HCT116 (cell line): Measurements from ENCODE around the gene EPB41L5. TPM values are rescaled to one million over a fixed set of nuclear protein-coding genes. Genes with fewer than 3 reads are reported as not detected.

Source experiments
- ATAC-seq: fragments of 200-7000 bp; cut with Tn5 transposase; 2 replicates; pipeline ENCODE4 v1.9.1; 2020; ENCODE audit warnings: mild to moderate bottlenecking, moderate library complexity
- BruUV-seq: library from RNA; stranded (reverse); fragments of 400-500 nt; replicated peaks from 2 replicates; lab custom pipeline; 2021; lab: Mats Ljungman, UMichigan
- CTCF ChIA-PET: fragments of 300-600 bp; sonication (Branson Sonifier 250); formaldehyde crosslinking; loops from one replicate; lab custom pipeline; 2021; ENCODE audit warnings: antibody characterized with exemption; lab: Charles Lee
- POLR2A ChIA-PET: fragments of 300-600, 350-600 bp; sonication (Branson Sonifier 250); formaldehyde crosslinking; loops from one replicate; lab custom pipeline; 2021; ENCODE audit warnings: antibody characterized with exemption; lab: Charles Lee
- RAD21 ChIA-PET, 2 experiments: fragments of 300-600 bp; sonication (Branson Sonifier 250); formaldehyde crosslinking; loops; one replicate each; lab custom pipeline; 2023; ENCODE audit warnings: low total read pairs in 2 of 2; ENCODE audit not compliant: uncharacterized antibody in 2 of 2, unreplicated experiment in 2 of 2, low non-redundant PET in 1 of 2; lab: Charles Lee
- DNase-seq: peaks from one replicate; pipeline ENCODE4 v3.0.0-alpha.2; 2010; ENCODE audit warnings: low read depth, low spot score
- H2AFZ ChIP-seq: fragments of 200-600 bp; shearing (Covaris generic), sonication (generic); 2 replicates; pipeline ENCODE4 v1.6.1; 2017; ENCODE audit warnings: low read depth, mixed run types, mixed read lengths, antibody characterized with exemption, low read length; ENCODE audit not compliant: poor library complexity, severe bottlenecking
- H3K27ac ChIP-seq: 2 replicates; pipeline ENCODE4 v1.5.1; 2012; ENCODE audit warnings: low read depth, low read length
- H3K27me3 ChIP-seq: fragments of 200-600 bp; sonication (generic); 2 replicates; pipeline ENCODE4 v1.6.1; 2016; ENCODE audit warnings: mixed run types, low read length, mixed read lengths; ENCODE audit not compliant: insufficient read depth
- H3K36me3 ChIP-seq, 2 experiments: fragments of 200-500 bp in 1 of 2; fragments of 200-600 bp in 1 of 2; sonication (Bioruptor generic) in 1 of 2; sonication (generic) in 1 of 2; 2 replicates each; pipeline versions ENCODE4 v1.5.1 to v1.6.1; 2014 to 2016; ENCODE audit warnings: low read length in 2 of 2, inconsistent platforms in 1 of 2, mixed read lengths in 1 of 2, mixed run types in 1 of 2; ENCODE audit not compliant: insufficient read depth in 2 of 2, control insufficient read depth in 1 of 2
- H3K4me1 ChIP-seq, 2 experiments: fragments of 200-600 bp in 1 of 2; sonication (generic) in 1 of 2; 2 replicates each; pipeline versions ENCODE4 v1.5.1 to v1.6.1; 2012 to 2017; ENCODE audit warnings: low read length in 2 of 2, inconsistent platforms in 1 of 2, mild to moderate bottlenecking in 1 of 2, mixed read lengths in 1 of 2, mixed run types in 1 of 2, moderate library complexity in 1 of 2; ENCODE audit not compliant: insufficient read depth in 2 of 2, control insufficient read depth in 1 of 2
- H3K4me2 ChIP-seq: fragments of 200-600 bp; sonication (generic); 2 replicates; pipeline ENCODE4 v1.6.1; 2017; ENCODE audit warnings: mixed run types, low read length, mixed read lengths
- H3K4me3 ChIP-seq, 2 experiments: fragments of 200-600 bp in 1 of 2; sonication (generic) in 1 of 2; replicated peaks in 1 of 2; 2 replicates each; pipeline ENCODE4 v1.5.1; 2011 to 2016; ENCODE audit warnings: low read length in 2 of 2, control low read depth in 1 of 2, low read depth in 1 of 2, mild to moderate bottlenecking in 1 of 2, mixed read lengths in 1 of 2, mixed run types in 1 of 2
- H3K79me2 ChIP-seq: fragments of 200-600 bp; sonication (generic); 2 replicates; pipeline ENCODE4 v1.6.1; 2017; ENCODE audit warnings: mild to moderate bottlenecking, mixed run types, low read length, moderate library complexity, mixed read lengths; ENCODE audit not compliant: insufficient read depth
- H3K9ac ChIP-seq: fragments of 200-600 bp; sonication (generic); 2 replicates; pipeline ENCODE4 v1.6.1; 2016; ENCODE audit warnings: low read length, mixed read lengths
- H3K9me2 ChIP-seq: fragments of 200-600 bp; sonication (generic), shearing (Covaris generic); 2 replicates; pipeline ENCODE4 v1.6.1; 2017; ENCODE audit warnings: mixed run types, mild to moderate bottlenecking, moderate library complexity; ENCODE audit not compliant: insufficient read depth
- H3K9me3 ChIP-seq, 2 experiments: fragments of 200-500 bp in 1 of 2; fragments of 200-600 bp in 1 of 2; sonication (Bioruptor generic) in 1 of 2; sonication (generic) in 1 of 2; 2 replicates each; pipeline ENCODE4 v1.6.1; 2014 to 2017; ENCODE audit warnings: low read length in 2 of 2, mixed read lengths in 2 of 2, inconsistent platforms in 1 of 2, low read depth in 1 of 2, mild to moderate bottlenecking in 1 of 2, mixed run types in 1 of 2, moderate library complexity in 1 of 2; ENCODE audit not compliant: control insufficient read depth in 1 of 2, insufficient read depth in 1 of 2
- H4K20me1 ChIP-seq: fragments of 200-600 bp; sonication (generic), shearing (Covaris generic); 2 replicates; pipeline ENCODE4 v1.6.1; 2017; ENCODE audit warnings: mixed run types, mild to moderate bottlenecking, moderate library complexity; ENCODE audit not compliant: insufficient read depth
- ATF3 ChIP-seq: IDR thresholded peaks from 2 replicates; pipeline ENCODE4 v1.6.1; 2012
- CBX3 ChIP-seq: IDR thresholded peaks from 2 replicates; pipeline ENCODE4 v1.6.1; 2012; ENCODE audit warnings: low read depth
- CEBPB ChIP-seq: IDR thresholded peaks from 2 replicates; pipeline ENCODE4 v1.6.1; 2012; ENCODE audit warnings: low read depth
- CTCF ChIP-seq, 3 experiments: fragments of 200-600 bp in 1 of 3; sonication (generic) in 1 of 3; IDR thresholded peaks in 2 of 3; conservative IDR thresholded peaks in 1 of 3; 2 replicates each; pipeline ENCODE4 v1.5.1; 2012 to 2017; ENCODE audit warnings: low read depth in 2 of 3, low read length in 2 of 3, antibody characterized with exemption in 1 of 3, borderline replicate concordance in 1 of 3, control low read depth in 1 of 3, mild to moderate bottlenecking in 1 of 3, mixed read lengths in 1 of 3, mixed run types in 1 of 3, moderate library complexity in 1 of 3; ENCODE audit not compliant: insufficient read depth in 1 of 3
- EGR1 ChIP-seq: IDR thresholded peaks from 2 replicates; pipeline ENCODE4 v1.6.1; 2012; ENCODE audit warnings: low read depth
- EZH2 ChIP-seq: fragments of 200-600 bp; sonication (generic); IDR thresholded peaks from 2 replicates; pipeline ENCODE4 v1.6.1; 2017; ENCODE audit warnings: antibody characterized with exemption, mixed run types
- FOSL1 ChIP-seq: IDR thresholded peaks from 2 replicates; pipeline ENCODE4 v1.6.1; 2012; ENCODE audit warnings: low read depth
- JUND ChIP-seq: IDR thresholded peaks from 2 replicates; pipeline ENCODE4 v1.6.1; 2012
- MAX ChIP-seq: IDR thresholded peaks from 2 replicates; pipeline ENCODE4 v1.6.1; 2012
- POLR2A ChIP-seq: IDR thresholded peaks from 2 replicates; pipeline ENCODE4 v1.7.0; 2011; ENCODE audit warnings: borderline replicate concordance; ENCODE audit not compliant: insufficient read depth, insufficient read length; ENCODE audit errors: extremely low read depth
- POLR2AphosphoS5 ChIP-seq: IDR thresholded peaks from 2 replicates; pipeline ENCODE4 v1.6.1; 2011; ENCODE audit warnings: mild to moderate bottlenecking, low read depth, low read length, moderate library complexity
- REST ChIP-seq: IDR thresholded peaks from 2 replicates; pipeline ENCODE4 v1.6.1; 2012; ENCODE audit warnings: low read depth
- SIN3A ChIP-seq: IDR thresholded peaks from 2 replicates; pipeline ENCODE4 v1.6.1; 2012; ENCODE audit warnings: low read depth
- SP1 ChIP-seq: IDR thresholded peaks from 2 replicates; pipeline ENCODE4 v1.6.1; 2012; ENCODE audit warnings: low read depth
- SRF ChIP-seq: IDR thresholded peaks from 2 replicates; pipeline ENCODE4 v1.6.1; 2012; ENCODE audit warnings: low read depth
- TCF7L2 ChIP-seq: IDR thresholded peaks from 2 replicates; pipeline ENCODE4 v1.7.0; 2011; ENCODE audit warnings: borderline replicate concordance, inconsistent platforms; ENCODE audit not compliant: insufficient read depth, insufficient read length; ENCODE audit errors: extremely low read depth
- YY1 ChIP-seq: IDR thresholded peaks from 2 replicates; pipeline ENCODE4 v1.6.1; 2011; ENCODE audit warnings: low read length, low read depth, moderate library complexity, mild to moderate bottlenecking; ENCODE audit not compliant: insufficient replicate concordance; ENCODE audit errors: extremely low read depth
- ZBTB33 ChIP-seq: IDR thresholded peaks from 2 replicates; pipeline ENCODE4 v1.6.1; 2011; ENCODE audit warnings: mild to moderate bottlenecking, low read length, moderate library complexity; ENCODE audit not compliant: insufficient replicate concordance; ENCODE audit errors: extremely low read depth
- ZNF274 ChIP-seq: fragments of 200-500 bp; sonication (Bioruptor generic); IDR thresholded peaks from 2 replicates; pipeline ENCODE4 v1.6.1; 2014; ENCODE audit warnings: mild to moderate bottlenecking, low read depth, low read length, inconsistent platforms
- intact Hi-C: fragments of 100-400 bp; cut with micrococcal nuclease; formaldehyde crosslinking; loops from 2 replicates; pipeline ENCODE4 v1.10.0; 2022
- total RNA-seq: library from RNA; stranded (reverse); gene quantifications from one replicate; pipeline ENCODE4 v1.2.1, GENCODE V29; 2021; ENCODE audit not compliant: unreplicated experiment

The EPB41L5 gene
- total RNA-seq, 1 experiment from 2014 or later = 14.7 TPM

GRCh38 chr2:120176526-120176925 is 163.6 kb downstream of the EPB41L5 start:
- TF ChIP-seq TCF7L2 = no peak
- no peak for TF ChIP-seq MAX
- TF ChIP-seq EGR1 = no peak
- TF ChIP-seq ZNF274 = no peak
- TF ChIP-seq CEBPB = no peak
- TF ChIP-seq EZH2 = no peak
- no peak for TF ChIP-seq SP1
- no peak for TF ChIP-seq ATF3
- no peak for TF ChIP-seq REST
- TF ChIP-seq YY1 = no peak
- TF ChIP-seq SRF = no peak
- TF ChIP-seq FOSL1 = no peak
- no peak for TF ChIP-seq SIN3A
- no peak for TF ChIP-seq JUND
- no peak for TF ChIP-seq ZBTB33
- no peak for TF ChIP-seq POLR2AphosphoS5
- TF ChIP-seq POLR2A = no peak
- no peak for TF ChIP-seq CBX3
- TF ChIP-seq CTCF (IDR thresholded peaks at IDR 0.05 in 2 of 3, conservative IDR thresholded peaks at IDR 0.05 in 1 of 3; ENCODE audit: borderline replicate concordance in 1 of 3, insufficient read depth in 1 of 3, low read depth in 2 of 3, low read length in 2 of 3) = no peak
- DNase-seq = no peak
- ChIA-PET POLR2A (no interaction called here), RAD21 (interaction anchor here in 1 of 2 experiments (0.6 kb wide), 1 partner anchor 891 kb away, joined by 4 read pairs; no protein-coding TSS in a partner anchor), CTCF (interaction anchor here (1.5 to 3.2 kb wide), 3 partner anchors 67 to 475 kb away, joined by 3 to 20 read pairs (median 17); no protein-coding TSS in a partner anchor)
- Histone ChIP-seq H3K4me2 (no peak overlapping the region), H3K9me2 (no peaks in the 10 kb centered on the region), H3K79me2 (peaks cover 5% of the 10 kb centered on the region; the same call in 1 of the 2 replicates), H3K27me3 (no peaks in the 10 kb centered on the region), H3K9me3 (no peaks in the 10 kb centered on the region), H3K4me1 (no peaks in the 10 kb centered on the region), H2AFZ (no peak overlapping the region), H3K4me3 (no peak overlapping the region), H3K27ac (no peak overlapping the region), H4K20me1 (no peaks in the 10 kb centered on the region), H3K36me3 (0 out of 4 replicates have a peak, but pooled peaks cover 0 to 2% of the 10 kb centered on the region in 2 experiments), H3K9ac (no peak overlapping the region)
- no peak for ATAC-seq
- no TSS peak for BruUV-seq
- intact Hi-C loops = loop anchor here (5.0 kb wide), 1 partner anchor 424 kb away; no protein-coding TSS in a partner anchor
